HepG2 (cell line): Measurements from ENCODE around the gene ATP9B.

ENCODE experiments used
- AHR ChIP-seq: IDR thresholded peaks from 2 replicates; pipeline ENCODE4 v1.6.1; 2018; ENCODE audit warnings: missing genetic modification reagents, missing compliant biosample characterization
- CTCF ChIP-seq: sonication (generic); formaldehyde crosslinking; IDR thresholded peaks from 2 replicates; pipeline ENCODE4 v1.5.0; 2020; ENCODE audit warnings: mild to moderate bottlenecking, missing genetic modification reagents, moderate library complexity
- DPF2 ChIP-seq: sonication (generic); formaldehyde crosslinking; IDR thresholded peaks from 2 replicates; pipeline ENCODE4 v1.4.0; 2020; ENCODE audit warnings: mild to moderate bottlenecking, low read depth, missing genetic modification reagents, borderline replicate concordance
- MLX ChIP-seq: IDR thresholded peaks from 2 replicates; pipeline ENCODE4 v1.6.1; 2016
- NFYB ChIP-seq: sonication (generic); formaldehyde crosslinking; IDR thresholded peaks from 2 replicates; pipeline ENCODE4 v1.4.0; 2020; ENCODE audit warnings: missing genetic modification reagents
- POLR2A ChIP-seq, 2 experiments: IDR thresholded peaks; 2 replicates each; pipeline ENCODE4 v1.6.1; 2011; ENCODE audit warnings: low read depth in 2 of 2, low read length in 2 of 2, mild to moderate bottlenecking in 1 of 2, moderate library complexity in 1 of 2; ENCODE audit not compliant: insufficient read depth in 1 of 2
- POLR2AphosphoS5 ChIP-seq: IDR thresholded peaks from 2 replicates; pipeline ENCODE4 v1.6.1; 2012; ENCODE audit warnings: low read depth, low read length
- RNF2 ChIP-seq: fragments of 450-650 bp; conservative IDR thresholded peaks from 2 replicates; pipeline ENCODE4 v1.6.1; 2016; ENCODE audit warnings: low read depth
- SMC3 ChIP-seq: IDR thresholded peaks from 2 replicates; pipeline ENCODE4 v1.6.1; 2011; ENCODE audit warnings: low read length, improper control_type of control experiment
- SP1 ChIP-seq, 2 experiments: fragments of 450-650 bp in 1 of 2; sonication (generic) in 1 of 2; formaldehyde crosslinking in 1 of 2; IDR thresholded peaks; 2 replicates each; pipeline versions ENCODE4 v1.4.0 to v1.6.1; 2016 to 2020; ENCODE audit warnings: missing genetic modification reagents in 1 of 2
- U2AF1 ChIP-seq: fragments of 200-400 bp; formaldehyde crosslinking; optimal IDR thresholded peaks from 2 replicates; pipeline ENCODE3; 2017; ENCODE audit warnings: mild to moderate bottlenecking, low read depth, low read length
- ZNF224 ChIP-seq: sonication (generic); formaldehyde crosslinking; IDR thresholded peaks from 2 replicates; pipeline ENCODE4 v1.5.0; 2020; ENCODE audit warnings: mild to moderate bottlenecking, missing genetic modification reagents
- ZNF274 ChIP-seq: sonication (generic); formaldehyde crosslinking; IDR thresholded peaks from 2 replicates; pipeline ENCODE4 v1.5.1; 2020; ENCODE audit warnings: mild to moderate bottlenecking, missing genetic modification reagents

DNA sequence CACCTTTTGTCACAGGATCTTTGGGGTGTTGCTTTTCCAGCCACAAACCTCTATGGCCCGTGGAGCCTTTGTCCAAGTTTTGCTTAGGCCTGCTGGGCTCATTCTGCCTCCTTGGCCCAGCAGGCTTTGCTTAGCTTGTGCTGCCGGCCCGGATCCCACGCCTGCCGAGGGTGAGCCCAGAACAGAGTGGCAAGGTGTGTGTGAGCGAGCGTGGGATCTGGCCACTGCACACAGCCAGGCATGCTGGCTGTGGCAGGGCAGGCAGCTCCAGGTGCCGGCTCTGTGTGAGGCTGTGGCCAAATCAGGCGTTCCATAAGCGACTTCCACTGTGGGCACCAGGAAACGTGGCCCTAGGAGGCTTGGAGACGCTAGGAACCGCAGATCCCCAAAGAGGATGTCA is 97.5 kb downstream of the ATP9B start:
- TF ChIP-seq ZNF274 (CRISPR knock-in tag) (no peak), POLR2AphosphoS5 (no peak), NFYB (no peak), AHR (CRISPR knock-in tag) (no peak), SP1 (IDR thresholded peaks at IDR 0.05) (no peak), SP1 (CRISPR knock-in tag; IDR thresholded peaks at IDR 0.05) (no peak), SMC3 (no peak), RNF2 (no peak), POLR2A (IDR thresholded peaks at IDR 0.05; ENCODE audit: insufficient read depth in 1 of 2, low read depth in 2 of 2, low read length in 2 of 2) (no peak), MLX (CRISPR knock-in tag) (no peak), DPF2 (CRISPR knock-in tag) (no peak), U2AF1 (no peak), ZNF224 (CRISPR knock-in tag) (no peak), CTCF (CRISPR knock-in tag) (no peak)
